ENCODE results near the gene CDH12.

The CDH12 gene

DNA sequence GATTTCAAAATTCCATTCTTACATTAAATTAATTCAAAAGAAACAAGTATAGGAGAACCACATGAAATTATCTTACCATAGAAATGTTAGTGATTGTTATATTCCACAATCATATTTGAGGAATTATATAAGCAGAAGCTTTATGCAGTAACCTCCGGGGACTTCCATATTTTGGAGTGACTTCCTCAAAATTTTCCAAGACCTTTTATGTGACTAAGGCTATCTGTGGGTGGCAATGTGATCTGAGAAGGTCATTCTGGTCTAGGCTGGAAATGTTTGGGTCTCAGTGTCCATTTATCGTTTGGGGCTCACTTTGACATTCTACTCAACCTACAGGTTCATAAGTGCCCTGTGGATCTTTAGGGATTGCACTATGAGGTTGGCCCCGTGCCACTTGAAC lies 776.6 kb downstream of the CDH12 start:
- Histone ChIP-seq H3K4me3 (ENCODE audit: low read length) (no peak overlapping the region), H3K4me1 (ENCODE audit: control insufficient read depth, insufficient read depth, low read length) (no peaks in the 10 kb centered on the region), H3K9me3 (ENCODE audit: control insufficient read depth, insufficient read depth, low read length) (no peaks in the 10 kb centered on the region), H3K27ac (ENCODE audit: low read length) (no peak overlapping the region), H3K27me3 (ENCODE audit: control insufficient read depth, insufficient read depth, low read length) (no peaks in the 10 kb centered on the region), H3K36me3 (ENCODE audit: control insufficient read depth, insufficient read depth, low read length) (no peaks in the 10 kb centered on the region)
- WGBS (ENCODE audit: insufficient coverage, insufficient read length) = no CpG with 5 or more reads among the region's 3 CpGs
- no peak for DNase-seq (ENCODE audit: low read depth, low spot score)

DNA sequence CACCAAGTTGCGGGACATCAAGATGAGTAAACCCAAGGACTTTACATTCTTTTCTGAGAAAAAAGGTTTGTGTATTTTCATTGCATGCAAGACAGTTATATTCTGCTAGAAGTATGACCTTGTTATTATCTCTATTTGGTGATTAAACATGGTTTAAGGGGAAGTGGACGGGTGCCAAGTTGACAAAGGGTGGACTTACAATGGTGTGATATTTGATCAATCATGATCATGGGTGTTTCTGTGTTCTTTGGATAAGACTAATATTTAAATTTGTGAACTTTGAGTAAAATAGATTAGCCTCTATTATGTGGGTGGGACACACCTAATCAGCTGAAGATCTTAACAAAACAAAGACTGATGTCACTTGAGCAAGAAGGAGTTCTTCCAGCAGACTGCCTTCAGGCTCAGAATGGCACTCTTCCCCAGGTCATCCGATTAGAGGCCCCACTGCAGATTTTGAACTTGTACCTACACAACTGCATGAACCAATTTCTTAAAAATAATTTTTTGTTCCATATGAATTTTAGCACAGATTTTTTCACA lies 782.9 kb downstream of the CDH12 start:
- Histone ChIP-seq H3K36me3 (ENCODE audit: control insufficient read depth, insufficient read depth, low read length) (no peaks in the 10 kb centered on the region), H3K27me3 (ENCODE audit: control insufficient read depth, insufficient read depth, low read length) (no peaks in the 10 kb centered on the region), H3K4me3 (ENCODE audit: low read length) (no peak overlapping the region), H3K4me1 (ENCODE audit: control insufficient read depth, insufficient read depth, low read length) (no peaks in the 10 kb centered on the region), H3K27ac (ENCODE audit: low read length) (no peak overlapping the region), H3K9me3 (ENCODE audit: control insufficient read depth, insufficient read depth, low read length) (no peaks in the 10 kb centered on the region)
- no peak for DNase-seq (ENCODE audit: low read depth, low spot score)
- whole genome bisulfite sequencing (ENCODE audit: insufficient coverage, insufficient read length) = no CpG with 5 or more reads among the region's 3 CpGs

DNA sequence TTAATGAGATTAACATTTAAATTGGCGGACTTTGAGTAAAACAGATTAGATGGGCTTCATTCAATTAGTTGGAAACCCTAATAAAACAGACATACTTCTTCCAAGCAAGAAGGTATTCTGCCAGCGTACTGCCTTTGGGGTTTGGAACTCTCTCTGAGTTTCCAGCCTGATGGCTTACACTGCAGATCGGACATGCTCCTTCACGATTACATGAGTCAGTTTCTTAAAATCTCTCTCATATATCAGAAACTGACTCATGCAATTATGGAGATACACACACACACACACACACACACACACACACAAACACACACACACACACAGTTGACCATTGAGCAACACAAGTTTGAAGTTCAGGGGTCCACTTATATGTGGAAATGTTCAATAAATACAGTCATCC lies 789.4 kb downstream of the CDH12 start:
- H3K4me1 ChIP-seq (ENCODE audit: control insufficient read depth, insufficient read depth, low read length) = no peaks in the 10 kb centered on the region
- DNase-seq (ENCODE audit: low read depth, low spot score) = no peak
- H3K36me3 ChIP-seq (ENCODE audit: control insufficient read depth, insufficient read depth, low read length) = no peaks in the 10 kb centered on the region
- H3K27me3 ChIP-seq (ENCODE audit: control insufficient read depth, insufficient read depth, low read length) = no peaks in the 10 kb centered on the region
- WGBS (ENCODE audit: insufficient coverage, insufficient read length) = no CpG with 5 or more reads among the region's 4 CpGs
- H3K4me3 ChIP-seq (ENCODE audit: low read length) = no peak overlapping the region
- no peaks in the 10 kb centered on the region for H3K9me3 ChIP-seq (ENCODE audit: control insufficient read depth, insufficient read depth, low read length)
- H3K27ac ChIP-seq (ENCODE audit: low read length) = no peak overlapping the region

DNA sequence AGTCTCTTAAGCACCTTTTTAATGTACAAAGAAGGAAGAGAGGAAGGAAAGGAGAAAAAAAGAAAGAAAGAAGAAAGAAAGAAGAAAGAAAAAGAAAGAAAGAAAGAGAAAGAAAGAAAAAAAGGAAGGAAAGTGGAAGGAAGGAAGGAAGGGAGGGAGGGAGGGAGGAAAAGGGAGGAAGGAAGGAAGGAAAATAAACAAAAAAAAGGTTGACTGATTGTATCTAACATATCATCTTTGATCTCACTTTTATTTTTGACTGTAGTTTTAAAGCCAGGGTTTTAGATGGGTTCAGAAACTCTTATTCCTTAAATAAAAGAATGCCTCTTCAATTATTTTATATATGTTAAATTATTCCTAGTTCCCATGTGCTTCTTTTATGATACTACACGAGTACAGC lies 794.5 kb downstream of the CDH12 start:
- no peak overlapping the region for H3K27ac ChIP-seq (ENCODE audit: low read length)
- H3K27me3 ChIP-seq (ENCODE audit: control insufficient read depth, insufficient read depth, low read length) = no peaks in the 10 kb centered on the region
- no peaks in the 10 kb centered on the region for H3K36me3 ChIP-seq (ENCODE audit: control insufficient read depth, insufficient read depth, low read length)
- H3K4me3 ChIP-seq (ENCODE audit: low read length) = no peak overlapping the region
- DNase-seq (ENCODE audit: low read depth, low spot score) = no peak
- no peaks in the 10 kb centered on the region for H3K4me1 ChIP-seq (ENCODE audit: control insufficient read depth, insufficient read depth, low read length)
- WGBS (ENCODE audit: insufficient coverage, insufficient read length) = no CpG with 5 or more reads among the region's 1 CpG
- no peaks in the 10 kb centered on the region for H3K9me3 ChIP-seq (ENCODE audit: control insufficient read depth, insufficient read depth, low read length)

DNA sequence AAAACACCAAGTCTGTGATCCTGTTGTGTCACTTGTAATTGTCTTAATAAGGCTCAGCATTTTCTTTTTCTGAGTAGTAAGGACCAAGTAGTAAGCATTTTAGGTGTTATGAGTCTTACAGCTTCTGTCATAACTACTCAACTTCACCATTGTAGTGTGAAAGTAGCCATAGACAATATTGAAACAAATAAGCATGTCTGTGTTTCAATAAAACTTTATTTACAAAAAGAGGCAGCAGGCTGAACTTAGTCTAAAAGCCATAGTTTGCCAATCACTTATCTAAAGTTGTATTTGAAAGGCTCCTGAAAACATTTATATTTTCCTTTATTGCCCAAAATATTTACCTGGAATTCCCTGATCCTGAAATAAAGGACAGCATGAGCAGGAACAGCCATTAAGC lies 796.1 kb downstream of the CDH12 start:
- Histone ChIP-seq H3K4me1 (ENCODE audit: control insufficient read depth, insufficient read depth, low read length) (no peaks in the 10 kb centered on the region), H3K9me3 (ENCODE audit: control insufficient read depth, insufficient read depth, low read length) (no peaks in the 10 kb centered on the region), H3K36me3 (ENCODE audit: control insufficient read depth, insufficient read depth, low read length) (no peaks in the 10 kb centered on the region), H3K4me3 (ENCODE audit: low read length) (no peak overlapping the region), H3K27me3 (ENCODE audit: control insufficient read depth, insufficient read depth, low read length) (no peaks in the 10 kb centered on the region), H3K27ac (ENCODE audit: low read length) (no peak overlapping the region)
- DNase-seq (ENCODE audit: low read depth, low spot score) = no peak

DNA sequence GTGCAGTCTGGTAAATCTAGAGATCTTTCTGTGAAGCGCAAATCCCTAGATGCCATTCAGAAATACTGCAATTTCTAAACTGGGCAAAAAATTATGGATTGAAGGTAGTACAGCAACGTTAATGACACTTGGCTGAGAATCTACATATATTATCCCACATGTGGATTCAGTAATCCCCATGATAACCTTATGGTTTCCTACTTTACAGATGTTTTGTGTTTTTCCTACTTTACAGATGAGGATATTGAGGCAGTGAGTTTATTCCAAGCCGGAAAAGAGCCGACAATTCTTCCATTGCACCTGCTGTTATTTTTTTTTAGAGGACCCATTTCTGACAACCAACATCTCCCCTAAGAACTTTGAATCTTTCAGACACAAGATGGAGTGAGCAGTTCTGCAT lies 796.5 kb downstream of the CDH12 start:
- Histone ChIP-seq H3K27me3 (ENCODE audit: control insufficient read depth, insufficient read depth, low read length) (no peaks in the 10 kb centered on the region), H3K9me3 (ENCODE audit: control insufficient read depth, insufficient read depth, low read length) (no peaks in the 10 kb centered on the region), H3K27ac (ENCODE audit: low read length) (no peak overlapping the region), H3K4me1 (ENCODE audit: control insufficient read depth, insufficient read depth, low read length) (no peaks in the 10 kb centered on the region), H3K36me3 (ENCODE audit: control insufficient read depth, insufficient read depth, low read length) (no peaks in the 10 kb centered on the region), H3K4me3 (ENCODE audit: low read length) (no peak overlapping the region)
- WGBS (ENCODE audit: insufficient coverage, insufficient read length) = no CpG with 5 or more reads among the region's 4 CpGs
- no peak for DNase-seq (ENCODE audit: low read depth, low spot score)

DNA sequence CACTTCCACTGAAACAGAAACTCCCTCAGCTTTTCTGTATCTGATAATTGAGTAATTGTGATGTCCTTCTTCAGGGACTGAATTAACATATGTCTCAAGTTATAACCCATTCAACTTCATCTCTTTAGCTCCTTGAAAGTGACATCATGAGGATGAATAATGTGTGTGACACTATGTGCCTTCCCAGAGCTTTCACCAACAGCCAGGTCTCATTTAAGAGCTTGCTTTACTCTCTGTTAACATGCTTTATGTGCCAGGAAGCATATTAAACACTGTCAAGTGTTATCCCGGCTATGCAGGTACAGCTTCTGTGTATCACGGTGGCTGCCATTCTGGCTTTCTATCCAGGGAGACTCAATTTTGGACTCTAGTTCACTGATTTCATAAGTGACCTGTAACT lies 799.9 kb downstream of the CDH12 start:
- no peak for DNase-seq (ENCODE audit: low read depth, low spot score)
- Histone ChIP-seq H3K27ac (ENCODE audit: low read length) (no peak overlapping the region), H3K9me3 (ENCODE audit: control insufficient read depth, insufficient read depth, low read length) (no peaks in the 10 kb centered on the region), H3K4me1 (ENCODE audit: control insufficient read depth, insufficient read depth, low read length) (no peaks in the 10 kb centered on the region), H3K27me3 (ENCODE audit: control insufficient read depth, insufficient read depth, low read length) (no peaks in the 10 kb centered on the region), H3K36me3 (ENCODE audit: control insufficient read depth, insufficient read depth, low read length) (no peaks in the 10 kb centered on the region), H3K4me3 (ENCODE audit: low read length) (no peak overlapping the region)
- no CpG with 5 or more reads among the region's 2 CpGs for WGBS (ENCODE audit: insufficient coverage, insufficient read length)

DNA sequence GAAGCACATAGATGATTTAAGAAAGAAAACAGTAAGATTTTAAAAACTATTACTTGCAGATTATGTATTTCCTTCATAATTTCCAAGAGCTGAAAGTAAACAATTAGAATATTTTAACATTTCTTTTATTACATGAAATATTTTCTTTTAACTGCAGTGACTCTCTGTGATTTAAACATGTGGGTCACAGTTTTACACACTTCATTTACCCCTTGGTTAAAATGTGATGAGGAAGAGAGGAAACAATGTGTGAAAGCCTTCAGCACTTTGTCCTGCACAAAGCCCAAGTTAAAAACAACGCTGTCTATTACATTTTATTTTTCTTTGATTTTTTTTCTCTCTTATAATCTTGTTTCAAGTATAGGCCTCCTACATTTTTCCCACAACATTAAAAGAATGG lies 801.3 kb downstream of the CDH12 start:
- H3K4me3 ChIP-seq (ENCODE audit: low read length) = no peak overlapping the region
- WGBS (ENCODE audit: insufficient coverage, insufficient read length) = no CpG with 5 or more reads among the region's 1 CpG
- no peak overlapping the region for H3K27ac ChIP-seq (ENCODE audit: low read length)
- DNase-seq (ENCODE audit: low read depth, low spot score) = no peak
- no peaks in the 10 kb centered on the region for H3K9me3 ChIP-seq (ENCODE audit: control insufficient read depth, insufficient read depth, low read length)
- H3K27me3 ChIP-seq (ENCODE audit: control insufficient read depth, insufficient read depth, low read length) = no peaks in the 10 kb centered on the region
- no peaks in the 10 kb centered on the region for H3K36me3 ChIP-seq (ENCODE audit: control insufficient read depth, insufficient read depth, low read length)
- no peaks in the 10 kb centered on the region for H3K4me1 ChIP-seq (ENCODE audit: control insufficient read depth, insufficient read depth, low read length)

DNA sequence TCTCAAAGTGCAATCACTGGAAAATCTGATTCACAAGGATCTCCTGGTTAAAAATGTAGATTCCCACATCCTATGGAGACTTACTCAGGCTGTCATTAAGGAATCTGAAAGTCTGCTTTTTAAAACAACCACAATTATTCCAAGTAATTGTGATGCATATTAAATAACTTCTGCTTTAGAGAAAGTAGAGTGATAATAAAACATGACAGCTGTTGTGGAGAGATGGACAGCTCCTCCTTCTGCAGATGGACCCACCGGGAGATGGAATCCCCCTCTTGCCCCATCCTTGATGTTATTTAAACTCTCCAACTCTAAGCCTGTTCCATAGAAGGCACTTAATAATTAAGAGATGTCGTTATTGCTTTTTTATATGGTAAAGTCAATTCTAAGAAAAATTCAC lies 802.2 kb downstream of the CDH12 start:
- DNase-seq (ENCODE audit: low read depth, low spot score) = no peak
- H3K36me3 ChIP-seq (ENCODE audit: control insufficient read depth, insufficient read depth, low read length) = no peaks in the 10 kb centered on the region
- H3K27ac ChIP-seq (ENCODE audit: low read length) = no peak overlapping the region
- H3K27me3 ChIP-seq (ENCODE audit: control insufficient read depth, insufficient read depth, low read length) = no peaks in the 10 kb centered on the region
- no CpG with 5 or more reads among the region's 2 CpGs for WGBS (ENCODE audit: insufficient coverage, insufficient read length)
- H3K4me3 ChIP-seq (ENCODE audit: low read length) = no peak overlapping the region
- H3K4me1 ChIP-seq (ENCODE audit: control insufficient read depth, insufficient read depth, low read length) = no peaks in the 10 kb centered on the region
- no peaks in the 10 kb centered on the region for H3K9me3 ChIP-seq (ENCODE audit: control insufficient read depth, insufficient read depth, low read length)

DNA sequence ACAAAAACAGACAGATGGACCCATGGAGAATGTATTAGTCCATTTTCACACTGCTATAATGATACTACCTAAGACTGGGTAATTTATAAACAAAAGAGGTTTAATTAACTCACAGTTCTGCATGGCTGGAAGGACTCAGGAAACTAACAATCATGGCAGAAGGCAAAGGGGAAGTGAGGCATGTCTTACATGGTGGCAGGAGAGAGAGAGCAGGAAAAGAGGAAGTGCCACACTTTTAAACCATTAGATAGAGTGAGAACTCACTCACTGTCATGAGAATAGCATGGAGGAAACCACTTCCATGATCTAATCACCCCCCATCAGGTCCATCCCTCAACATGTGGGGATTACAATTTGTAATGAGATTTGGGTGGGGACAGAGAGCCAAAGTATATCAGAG lies 808.9 kb downstream of the CDH12 start:
- DNase-seq (ENCODE audit: low read depth, low spot score) = no peak
- no peaks in the 10 kb centered on the region for H3K36me3 ChIP-seq (ENCODE audit: control insufficient read depth, insufficient read depth, low read length)
- no peaks in the 10 kb centered on the region for H3K9me3 ChIP-seq (ENCODE audit: control insufficient read depth, insufficient read depth, low read length)
- H3K27me3 ChIP-seq (ENCODE audit: control insufficient read depth, insufficient read depth, low read length) = no peaks in the 10 kb centered on the region
- H3K4me1 ChIP-seq (ENCODE audit: control insufficient read depth, insufficient read depth, low read length) = no peaks in the 10 kb centered on the region
- H3K27ac ChIP-seq (ENCODE audit: low read length) = no peak overlapping the region
- H3K4me3 ChIP-seq (ENCODE audit: low read length) = no peak overlapping the region

DNA sequence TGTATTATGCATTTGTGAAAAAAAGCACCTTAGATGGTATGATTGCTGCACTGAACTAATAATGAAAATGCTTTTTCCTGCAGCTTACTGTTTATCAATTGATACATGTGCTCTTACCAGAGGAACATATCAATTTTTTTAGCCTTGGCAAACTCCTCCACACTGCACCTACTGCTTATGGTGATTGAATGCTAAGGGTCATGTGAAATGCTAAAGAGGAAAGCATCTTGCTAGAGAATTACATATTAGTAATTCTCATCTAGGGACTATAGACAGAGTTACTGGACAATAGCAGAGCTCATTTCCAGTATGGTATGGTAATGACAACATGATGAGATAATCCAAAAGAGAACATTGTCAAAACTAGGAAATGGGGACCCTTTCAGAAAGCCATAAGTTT lies 817.1 kb downstream of the CDH12 start:
- no peak overlapping the region for H3K27ac ChIP-seq (ENCODE audit: low read length)
- DNase-seq (ENCODE audit: low read depth, low spot score) = no peak
- H3K4me1 ChIP-seq (ENCODE audit: control insufficient read depth, insufficient read depth, low read length) = no peaks in the 10 kb centered on the region
- no peaks in the 10 kb centered on the region for H3K27me3 ChIP-seq (ENCODE audit: control insufficient read depth, insufficient read depth, low read length)
- no peak overlapping the region for H3K4me3 ChIP-seq (ENCODE audit: low read length)
- peaks cover 3% of the 10 kb centered on the region; the same call in 1 of the 2 replicates for H3K36me3 ChIP-seq (ENCODE audit: control insufficient read depth, insufficient read depth, low read length)
- H3K9me3 ChIP-seq (ENCODE audit: control insufficient read depth, insufficient read depth, low read length) = no peaks in the 10 kb centered on the region

Data from iPS DF 6.9 (cell line).